HepG2 (cell line): Measurements from ENCODE around the gene SOX13. TPM values are rescaled to one million over a fixed set of nuclear protein-coding genes. Genes with fewer than 3 reads are reported as not detected.

Source experiments
- ATAC-seq: fragments of 200-7000 bp; cut with Tn5 transposase; 3 replicates; pipeline ENCODE4 v1.9.1; 2020; ENCODE audit warnings: mild to moderate bottlenecking, moderate library complexity
- BruUV-seq: library from RNA; stranded (reverse); fragments of 400-500 nt; replicated peaks from 2 replicates; lab custom pipeline; 2021; lab: Mats Ljungman, UMichigan
- CTCF ChIA-PET: fragments of 300-600 bp; formaldehyde crosslinking; extraction: SDS; loops from one replicate; lab custom pipeline; 2021; ENCODE audit warnings: low total read pairs, inconsistent platforms, low intra/inter-chr PET ratio; lab: Yijun Ruan, JAX
- POLR2A ChIA-PET: fragments of 350-600 bp; sonication (Branson Sonifier 250); formaldehyde crosslinking; loops from one replicate; lab custom pipeline; 2020; ENCODE audit warnings: antibody characterized with exemption, inconsistent platforms; lab: Yijun Ruan, JAX
- DNase-seq: peaks from one replicate; pipeline ENCODE4 v3.0.0-alpha.2; 2015; ENCODE audit warnings: low spot score
- FAIRE-seq: peaks from 3 replicates; lab custom pipeline; 2011; peaks lifted over from hg19 to GRCh38; lab: Jason Lieb, UNC
- H2AFZ ChIP-seq: one replicate; pipeline ENCODE4 v1.6.1; 2011; ENCODE audit warnings: low read length, inconsistent platforms
- H3K27ac ChIP-seq: fragments of 300-600 bp; 3 replicates; pipeline ENCODE4 v1.8.0; 2011; ENCODE audit warnings: mixed run types, mild to moderate bottlenecking, mixed read lengths, low read length, inconsistent platforms; ENCODE audit not compliant: insufficient read depth; ENCODE audit errors: extremely low read length
- H3K27me3 ChIP-seq, 2 experiments: fragments of 200-600 bp in 1 of 2; 2 replicates in 1 of 2; 3 replicates in 1 of 2; pipeline versions ENCODE4 v1.6.0 to v1.8.0; 2011; ENCODE audit warnings: low read length in 2 of 2, mild to moderate bottlenecking in 2 of 2, moderate library complexity in 2 of 2, inconsistent platforms in 1 of 2; ENCODE audit not compliant: insufficient read depth in 2 of 2, control insufficient read depth in 1 of 2
- H3K36me3 ChIP-seq, 2 experiments: fragments of 200-600 bp in 1 of 2; replicated peaks in 1 of 2; 2 replicates in 1 of 2; 3 replicates in 1 of 2; pipeline versions ENCODE4 v1.5.1 to v1.8.0; 2011; ENCODE audit warnings: low read length in 2 of 2, inconsistent platforms in 1 of 2; ENCODE audit not compliant: insufficient read depth in 2 of 2, control insufficient read depth in 1 of 2
- H3K4me1 ChIP-seq: 2 replicates; pipeline ENCODE4 v1.5.1; 2012; ENCODE audit warnings: low read length, inconsistent platforms; ENCODE audit not compliant: insufficient read depth
- H3K4me2 ChIP-seq: 2 replicates; pipeline ENCODE4 v1.6.0; 2011; ENCODE audit warnings: low read depth, low read length, inconsistent platforms
- H3K4me3 ChIP-seq, 3 experiments: fragments of 200-600 bp in 1 of 3; sonication (generic), shearing (Covaris generic) in 1 of 3; replicated peaks in 1 of 3; 2 replicates each; pipeline ENCODE4 v1.5.1; 2011 to 2016; ENCODE audit warnings: low read length in 3 of 3, inconsistent platforms in 2 of 3, low read depth in 2 of 3, mild to moderate bottlenecking in 2 of 3, control low read depth in 1 of 3, mixed read lengths in 1 of 3; ENCODE audit not compliant: insufficient read depth in 1 of 3
- H3K79me2 ChIP-seq: one replicate; pipeline ENCODE4 v1.6.1; 2011; ENCODE audit warnings: low read length, inconsistent platforms; ENCODE audit not compliant: insufficient read depth
- H3K9ac ChIP-seq: 2 replicates; pipeline ENCODE4 v1.6.0; 2011; ENCODE audit warnings: mild to moderate bottlenecking, low read depth, low read length, inconsistent platforms; ENCODE audit not compliant: insufficient read depth
- H3K9me3 ChIP-seq: 2 replicates; pipeline ENCODE4 v1.5.1; 2012; ENCODE audit warnings: mild to moderate bottlenecking, low read length
- H4K20me1 ChIP-seq: 2 replicates; pipeline ENCODE4 v1.6.0; 2011; ENCODE audit warnings: inconsistent platforms, mild to moderate bottlenecking, low read length, moderate library complexity; ENCODE audit not compliant: insufficient read depth
- ADNP ChIP-seq: sonication (generic); formaldehyde crosslinking; IDR thresholded peaks from 2 replicates; pipeline ENCODE4 v1.4.0; 2020; ENCODE audit warnings: missing genetic modification reagents
- ARID4A ChIP-seq: sonication (generic); formaldehyde crosslinking; IDR thresholded peaks from 2 replicates; pipeline ENCODE4 v1.5.0; 2020; ENCODE audit warnings: mild to moderate bottlenecking, missing genetic modification reagents, borderline replicate concordance
- NR2F6 ChIP-seq, 2 experiments: IDR thresholded peaks; 2 replicates each; pipeline ENCODE4 v1.6.1; 2016; ENCODE audit warnings: antibody characterized with exemption in 1 of 2, mild to moderate bottlenecking in 1 of 2
- TAF1 ChIP-seq: sonication (generic); formaldehyde crosslinking; IDR thresholded peaks from 2 replicates; pipeline ENCODE4 v1.4.0; 2020; ENCODE audit warnings: missing genetic modification reagents
- ZNF570 ChIP-seq: sonication (generic); formaldehyde crosslinking; IDR thresholded peaks from 2 replicates; pipeline ENCODE4 v1.4.0; 2020; ENCODE audit warnings: mild to moderate bottlenecking, missing genetic modification reagents, borderline replicate concordance
- WGBS: methylation state at CpG from one replicate; pipeline ENCODE4 v1.1.6; 2017; ENCODE audit warnings: low lambda C conversion rate; 5-methylcytosine and 5-hydroxymethylcytosine counted together
- in situ Hi-C: cut with HindIII; loops from 2 replicates; pipeline ENCODE4 v1.10.0; 2017; ENCODE audit warnings: low pct_unique_long_range_greater_than_20kb; ENCODE audit not compliant: extremely low pct_ligation_motif_present
- intact Hi-C: fragments of 100-400 bp; cut with micrococcal nuclease; formaldehyde crosslinking; loops from one replicate; pipeline ENCODE4 v1.10.0; 2022; ENCODE audit not compliant: unreplicated experiment
- polyA plus RNA-seq, 8 experiments: library from polyadenylated mRNA; depleted of rRNA in 3 of 8; stranded (reverse) in 7 of 8; unstranded in 1 of 8; fragments of >200 nt; fragmentation: Illumina TruSeq in 4 of 8; extraction: Trizol in 4 of 8; gene quantifications; 2 replicates each; pipeline versions ENCODE4 v1.2.1 to v1.2.3, GENCODE V29; 2011 to 2016; ENCODE audit warnings: low read depth in 4 of 8, missing spikeins in 1 of 8, mixed read lengths in 1 of 8; ENCODE audit not compliant: insufficient read depth in 1 of 8
- total RNA-seq, 5 experiments: library from RNA; depleted of rRNA; stranded (reverse); fragments of >200 nt; fragmentation: Illumina TruSeq; extraction: Trizol; gene quantifications; 2 replicates each; pipeline ENCODE4 v1.2.3, GENCODE V29; 2016; ENCODE audit warnings: low read depth in 1 of 5
- TF ChIP-seq, protein P1 (sequence below), 2 experiments: fragments of 450-650 bp in 1 of 2; sonication (generic) in 1 of 2; formaldehyde crosslinking in 1 of 2; IDR thresholded peaks; 2 replicates each; pipeline versions ENCODE4 v1.6.1 to v1.8.0; 2016 to 2022; ENCODE audit warnings: antibody characterized with exemption in 1 of 2, mild to moderate bottlenecking in 1 of 2, missing genetic modification reagents in 1 of 2
- TF ChIP-seq, protein P2 (sequence below): sonication (generic); formaldehyde crosslinking; IDR thresholded peaks from 2 replicates; pipeline ENCODE4 v1.5.0; 2020; ENCODE audit warnings: missing genetic modification reagents, mild to moderate bottlenecking, borderline replicate concordance

SOX13 gene
- total and polyA plus RNA-seq, 2 of the 13 experiments (the other 11 are each of a cell fraction or from before 2014, with no cell fraction given) = 13.3 to 15.8 TPM

DNA sequence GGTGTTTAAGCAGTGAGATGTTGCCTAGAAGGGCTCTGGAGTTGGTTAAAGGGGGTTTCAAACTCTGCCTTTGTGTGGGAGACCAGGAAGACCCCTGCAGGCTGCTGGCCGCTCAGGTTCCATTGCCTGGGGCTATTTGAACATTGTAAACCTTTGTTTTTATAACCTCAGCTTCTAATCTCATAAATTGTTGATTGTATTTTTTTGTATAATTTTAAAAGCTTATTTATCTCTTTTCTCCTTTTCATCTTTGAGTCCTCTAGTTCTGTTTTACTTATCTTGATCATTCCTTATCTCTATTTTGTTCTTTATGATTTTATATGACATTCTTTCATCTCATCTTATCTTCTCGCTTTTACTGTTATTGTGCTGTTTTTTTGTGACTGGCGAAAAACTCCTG is 45.5 kb upstream of the SOX13 start (continued):
- TF ChIP-seq, protein P1, sequence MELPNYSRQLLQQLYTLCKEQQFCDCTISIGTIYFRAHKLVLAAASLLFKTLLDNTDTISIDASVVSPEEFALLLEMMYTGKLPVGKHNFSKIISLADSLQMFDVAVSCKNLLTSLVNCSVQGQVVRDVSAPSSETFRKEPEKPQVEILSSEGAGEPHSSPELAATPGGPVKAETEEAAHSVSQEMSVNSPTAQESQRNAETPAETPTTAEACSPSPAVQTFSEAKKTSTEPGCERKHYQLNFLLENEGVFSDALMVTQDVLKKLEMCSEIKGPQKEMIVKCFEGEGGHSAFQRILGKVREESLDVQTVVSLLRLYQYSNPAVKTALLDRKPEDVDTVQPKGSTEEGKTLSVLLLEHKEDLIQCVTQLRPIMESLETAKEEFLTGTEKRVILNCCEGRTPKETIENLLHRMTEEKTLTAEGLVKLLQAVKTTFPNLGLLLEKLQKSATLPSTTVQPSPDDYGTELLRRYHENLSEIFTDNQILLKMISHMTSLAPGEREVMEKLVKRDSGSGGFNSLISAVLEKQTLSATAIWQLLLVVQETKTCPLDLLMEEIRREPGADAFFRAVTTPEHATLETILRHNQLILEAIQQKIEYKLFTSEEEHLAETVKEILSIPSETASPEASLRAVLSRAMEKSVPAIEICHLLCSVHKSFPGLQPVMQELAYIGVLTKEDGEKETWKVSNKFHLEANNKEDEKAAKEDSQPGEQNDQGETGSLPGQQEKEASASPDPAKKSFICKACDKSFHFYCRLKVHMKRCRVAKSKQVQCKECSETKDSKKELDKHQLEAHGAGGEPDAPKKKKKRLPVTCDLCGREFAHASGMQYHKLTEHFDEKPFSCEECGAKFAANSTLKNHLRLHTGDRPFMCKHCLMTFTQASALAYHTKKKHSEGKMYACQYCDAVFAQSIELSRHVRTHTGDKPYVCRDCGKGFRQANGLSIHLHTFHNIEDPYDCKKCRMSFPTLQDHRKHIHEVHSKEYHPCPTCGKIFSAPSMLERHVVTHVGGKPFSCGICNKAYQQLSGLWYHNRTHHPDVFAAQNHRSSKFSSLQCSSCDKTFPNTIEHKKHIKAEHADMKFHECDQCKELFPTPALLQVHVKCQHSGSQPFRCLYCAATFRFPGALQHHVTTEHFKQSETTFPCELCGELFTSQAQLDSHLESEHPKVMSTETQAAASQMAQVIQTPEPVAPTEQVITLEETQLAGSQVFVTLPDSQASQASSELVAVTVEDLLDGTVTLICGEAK (IDR thresholded peaks at IDR 0.05) = no peak
- TF ChIP-seq, protein P1 (CRISPR knock-in tag; IDR thresholded peaks at IDR 0.05) = no peak
- TF ChIP-seq TAF1 (CRISPR knock-in tag) = no peak

GRCh38 chr1:204029016-204029415 is 43.9 kb upstream of the SOX13 start:
- Histone ChIP-seq H3K36me3 (no peaks in the 10 kb centered on the region), H3K27ac (no peak overlapping the region), H4K20me1 (no peaks in the 10 kb centered on the region), H3K4me1 (no peaks in the 10 kb centered on the region), H3K27me3 (peaks cover 4 to 27% of the 10 kb centered on the region in 2 experiments; a peak in 4 of 5 replicates), H3K79me2 (no peaks in the 10 kb centered on the region), H3K9me3 (no peaks in the 10 kb centered on the region), H3K4me3 (no peak overlapping the region), H2AFZ (no peak overlapping the region), H3K4me2 (no peak overlapping the region), H3K9ac (no peak overlapping the region)
- in situ Hi-C loops (no loop called here), intact Hi-C loops (no loop called here)
- FAIRE-seq = no peak
- no peak for DNase-seq
- ChIA-PET POLR2A (no interaction called here), CTCF (no interaction called here)
- WGBS = 50% methylated on average over 11 of the region's 11 CpGs
- no TSS peak for BruUV-seq
- ATAC-seq = no peak; the same call in 2 of the 3 replicates
- TF ChIP-seq ADNP (CRISPR knock-in tag) (no peak), ZNF570 (CRISPR knock-in tag) (no peak), NR2F6 (IDR thresholded peaks at IDR 0.05) (no peak), NR2F6 (CRISPR knock-in tag; IDR thresholded peaks at IDR 0.05) (no peak), ARID4A (CRISPR knock-in tag) (no peak)
- TF ChIP-seq, protein P2, sequence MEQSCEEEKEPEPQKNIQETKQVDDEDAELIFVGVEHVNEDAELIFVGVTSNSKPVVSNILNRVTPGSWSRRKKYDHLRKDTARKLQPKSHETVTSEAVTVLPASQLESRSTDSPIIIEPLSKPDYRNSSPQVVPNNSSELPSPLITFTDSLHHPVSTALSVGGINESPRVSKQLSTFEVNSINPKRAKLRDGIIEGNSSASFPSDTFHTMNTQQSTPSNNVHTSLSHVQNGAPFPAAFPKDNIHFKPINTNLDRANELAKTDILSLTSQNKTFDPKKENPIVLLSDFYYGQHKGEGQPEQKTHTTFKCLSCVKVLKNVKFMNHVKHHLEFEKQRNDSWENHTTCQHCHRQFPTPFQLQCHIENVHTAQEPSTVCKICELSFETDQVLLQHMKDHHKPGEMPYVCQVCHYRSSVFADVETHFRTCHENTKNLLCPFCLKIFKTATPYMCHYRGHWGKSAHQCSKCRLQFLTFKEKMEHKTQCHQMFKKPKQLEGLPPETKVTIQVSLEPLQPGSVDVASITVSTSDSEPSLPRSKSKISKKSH = no peak
